GM10248 (cell line): ENCODE results near the gene GPC1.

ENCODE experiments used
- CTCF ChIA-PET: fragments of 300-600 bp; sonication (Branson Sonifier 250); formaldehyde crosslinking; extraction: SDS; loops from one replicate; lab custom pipeline; 2021; ENCODE audit warnings: antibody characterized with exemption; lab: Yijun Ruan, JAX
- POLR2A ChIA-PET: fragments of 350-650 bp; sonication (Branson Sonifier 250); formaldehyde crosslinking; extraction: SDS; loops from one replicate; lab custom pipeline; 2020; ENCODE audit warnings: antibody characterized with exemption; lab: Yijun Ruan, JAX
- DNase-seq: peaks from one replicate; pipeline ENCODE4 v3.0.0; 2012; ENCODE audit errors: extremely low spot score
- TF ChIP-seq, protein P1 (sequence below): IDR thresholded peaks from 2 replicates; pipeline ENCODE4 v1.5.1; 2012; ENCODE audit warnings: mild to moderate bottlenecking, low read depth; ENCODE audit errors: extremely low read depth, missing control alignments, control extremely low read depth

GPC1 gene

DNA sequence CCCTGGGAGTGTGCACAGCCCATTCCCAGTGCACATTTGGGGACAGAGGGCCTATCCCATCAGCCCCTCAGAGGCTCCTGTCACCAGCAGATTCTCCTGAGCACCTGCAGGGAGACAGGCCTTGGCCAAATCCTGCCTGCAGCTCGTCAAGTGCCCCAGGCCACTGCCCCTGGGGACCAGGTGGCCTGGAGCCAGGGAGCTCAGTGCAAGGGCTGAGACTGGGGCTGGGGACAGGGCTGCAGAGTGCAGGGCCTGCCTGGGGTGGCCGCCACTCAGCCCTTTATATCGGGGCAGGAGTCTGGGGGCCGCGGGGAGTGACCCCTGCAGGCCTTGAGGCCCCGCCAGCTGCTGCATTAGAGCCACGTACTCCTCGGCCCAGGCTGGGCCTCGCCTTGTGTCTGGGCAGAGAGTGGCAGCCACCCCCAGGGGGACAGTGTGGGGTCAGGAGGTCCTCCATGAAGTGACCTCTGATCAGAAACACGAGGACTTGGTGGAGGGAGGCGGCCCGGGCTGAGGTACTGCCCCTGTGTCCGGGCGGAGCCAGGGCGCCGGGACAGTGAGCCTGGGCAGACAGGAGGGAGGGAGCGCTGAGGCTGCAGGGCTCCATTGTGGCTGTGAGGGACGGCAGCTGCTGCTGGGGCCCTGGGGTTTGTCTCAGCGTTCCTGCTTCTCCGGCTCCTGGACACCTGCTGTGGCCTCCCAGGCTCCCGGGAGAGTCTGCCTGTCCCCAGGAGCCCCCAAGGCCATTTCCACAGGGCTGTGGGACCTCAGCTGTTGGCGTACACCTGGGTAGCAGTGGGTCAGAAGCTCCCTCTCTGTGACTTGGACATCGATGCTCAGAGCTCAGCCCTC, 24.2 kb downstream of the GPC1 start:
- no peak for DNase-seq
- TF ChIP-seq, protein P1, sequence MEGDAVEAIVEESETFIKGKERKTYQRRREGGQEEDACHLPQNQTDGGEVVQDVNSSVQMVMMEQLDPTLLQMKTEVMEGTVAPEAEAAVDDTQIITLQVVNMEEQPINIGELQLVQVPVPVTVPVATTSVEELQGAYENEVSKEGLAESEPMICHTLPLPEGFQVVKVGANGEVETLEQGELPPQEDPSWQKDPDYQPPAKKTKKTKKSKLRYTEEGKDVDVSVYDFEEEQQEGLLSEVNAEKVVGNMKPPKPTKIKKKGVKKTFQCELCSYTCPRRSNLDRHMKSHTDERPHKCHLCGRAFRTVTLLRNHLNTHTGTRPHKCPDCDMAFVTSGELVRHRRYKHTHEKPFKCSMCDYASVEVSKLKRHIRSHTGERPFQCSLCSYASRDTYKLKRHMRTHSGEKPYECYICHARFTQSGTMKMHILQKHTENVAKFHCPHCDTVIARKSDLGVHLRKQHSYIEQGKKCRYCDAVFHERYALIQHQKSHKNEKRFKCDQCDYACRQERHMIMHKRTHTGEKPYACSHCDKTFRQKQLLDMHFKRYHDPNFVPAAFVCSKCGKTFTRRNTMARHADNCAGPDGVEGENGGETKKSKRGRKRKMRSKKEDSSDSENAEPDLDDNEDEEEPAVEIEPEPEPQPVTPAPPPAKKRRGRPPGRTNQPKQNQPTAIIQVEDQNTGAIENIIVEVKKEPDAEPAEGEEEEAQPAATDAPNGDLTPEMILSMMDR, result no peak
- CTCF ChIA-PET, result interaction anchor here (1.9 kb wide), 1 partner anchor 10 kb away, joined by 4 read pairs; no protein-coding TSS in a partner anchor
- POLR2A ChIA-PET, result no interaction called here

DNA sequence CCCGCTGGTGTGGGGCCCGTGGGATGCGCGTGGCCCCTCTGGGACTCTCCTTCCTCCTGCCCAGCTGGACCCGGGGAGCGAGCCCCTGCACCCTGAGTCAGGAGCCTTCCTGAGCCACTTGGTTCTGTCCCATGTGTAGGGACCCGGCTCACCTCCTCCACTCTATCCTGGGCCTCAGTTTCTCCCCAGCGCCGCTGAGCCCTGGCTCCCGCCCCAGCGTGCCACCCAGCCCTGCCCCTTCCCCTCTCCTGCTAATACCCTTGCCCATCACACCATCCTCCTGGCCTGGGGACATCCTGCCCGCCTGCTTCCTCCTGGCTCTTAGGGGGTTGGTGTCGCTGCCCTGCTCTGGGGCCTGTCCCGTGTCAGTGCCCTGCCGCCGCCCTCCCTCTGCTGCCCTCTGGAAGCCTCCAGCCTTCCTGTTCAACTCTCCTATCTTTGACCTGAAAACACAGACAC, 24.8 kb downstream of the GPC1 start:
- no peak for DNase-seq
- CTCF ChIA-PET, result no interaction called here
- POLR2A ChIA-PET, result no interaction called here
- TF ChIP-seq, protein P1, result no peak

DNA sequence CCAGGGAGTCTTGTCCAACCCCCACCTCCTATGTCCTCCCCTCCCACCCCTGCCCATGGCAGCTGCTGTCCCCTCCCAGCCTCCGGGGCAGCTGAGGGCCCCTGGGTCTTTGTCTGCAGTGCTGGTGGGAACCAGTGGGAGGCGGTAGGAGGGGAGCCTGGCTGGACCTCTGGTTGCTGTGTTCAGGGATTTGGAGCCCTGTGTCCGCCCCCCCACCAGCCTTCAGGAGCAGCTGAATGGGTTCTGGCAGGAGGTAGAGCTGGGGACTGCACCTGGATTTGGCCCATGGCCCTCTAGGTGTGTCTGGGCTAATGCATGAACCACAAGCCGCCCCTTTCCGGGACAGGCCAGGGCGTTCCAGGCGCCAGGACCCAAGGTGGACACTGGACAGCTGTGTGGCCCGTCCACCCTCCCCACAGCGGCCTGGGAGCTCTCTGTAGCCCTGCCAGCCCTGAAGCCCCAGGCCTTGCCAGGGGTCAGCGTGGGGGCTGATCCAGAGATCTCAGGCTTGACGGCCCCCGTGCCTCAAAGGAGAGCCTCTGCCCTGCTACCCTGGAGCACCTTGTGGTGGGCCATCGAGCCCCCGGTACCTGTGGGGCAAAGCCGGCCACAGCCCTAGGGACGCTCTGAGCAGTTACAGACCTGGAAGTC, 25.4 kb downstream of the GPC1 start:
- TF ChIP-seq, protein P1, result no peak
- POLR2A ChIA-PET, result no interaction called here
- CTCF ChIA-PET, result no interaction called here
- no peak for DNase-seq

DNA sequence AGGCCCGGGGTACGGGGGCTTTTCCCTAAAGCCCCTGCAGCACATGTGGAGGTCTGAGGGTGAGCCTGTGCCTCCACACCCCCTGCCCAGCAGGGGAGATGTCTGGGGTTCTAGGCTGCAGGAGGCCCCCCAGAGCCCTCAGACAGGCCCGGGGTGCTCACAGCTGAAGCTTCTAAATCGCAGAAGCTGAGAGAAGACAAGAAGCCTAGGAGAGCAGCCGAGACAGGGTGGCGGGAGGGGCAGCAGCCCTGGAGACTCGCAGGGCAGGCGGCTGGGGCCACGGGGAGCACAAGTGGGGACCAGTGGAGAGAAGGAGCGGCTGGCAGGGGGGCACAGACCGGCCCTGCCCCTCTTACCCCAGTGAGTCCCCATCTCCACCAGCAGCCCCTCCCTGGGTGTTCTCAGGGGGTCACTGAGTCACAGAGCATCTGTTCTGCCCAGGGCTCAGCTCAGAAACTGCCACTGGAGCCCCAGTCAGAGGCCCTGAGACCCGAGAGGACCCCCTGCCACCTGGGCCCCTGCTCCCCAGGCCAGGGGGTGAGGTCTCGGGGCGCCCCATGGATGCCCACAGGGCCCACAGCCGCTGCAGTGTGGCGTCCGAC, 26.1 kb downstream of the GPC1 start:
- TF ChIP-seq, protein P1, result no peak
- no peak for DNase-seq
- ChIA-PET CTCF (no interaction called here), POLR2A (no interaction called here)

DNA sequence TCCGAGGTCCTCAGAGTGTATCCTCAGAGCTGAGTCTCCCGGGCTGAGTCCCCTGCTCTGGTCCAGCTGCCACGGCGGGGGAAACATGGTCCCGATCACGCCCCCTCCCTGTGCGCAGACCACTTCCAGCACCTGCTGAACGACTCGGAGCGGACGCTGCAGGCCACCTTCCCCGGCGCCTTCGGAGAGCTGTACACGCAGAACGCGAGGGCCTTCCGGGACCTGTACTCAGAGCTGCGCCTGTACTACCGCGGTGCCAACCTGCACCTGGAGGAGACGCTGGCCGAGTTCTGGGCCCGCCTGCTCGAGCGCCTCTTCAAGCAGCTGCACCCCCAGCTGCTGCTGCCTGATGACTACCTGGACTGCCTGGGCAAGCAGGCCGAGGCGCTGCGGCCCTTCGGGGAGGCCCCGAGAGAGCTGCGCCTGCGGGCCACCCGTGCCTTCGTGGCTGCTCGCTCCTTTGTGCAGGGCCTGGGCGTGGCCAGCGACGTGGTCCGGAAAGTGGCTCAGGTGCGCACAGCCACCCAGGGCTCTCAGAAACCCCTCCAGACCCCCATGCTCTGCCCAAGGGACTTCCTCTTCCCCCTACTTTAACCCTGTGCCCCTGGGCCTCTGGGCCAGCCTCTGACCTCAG, 26.7 kb downstream of the GPC1 start:
- ChIA-PET CTCF (no interaction called here), POLR2A (no interaction called here)

DNA sequence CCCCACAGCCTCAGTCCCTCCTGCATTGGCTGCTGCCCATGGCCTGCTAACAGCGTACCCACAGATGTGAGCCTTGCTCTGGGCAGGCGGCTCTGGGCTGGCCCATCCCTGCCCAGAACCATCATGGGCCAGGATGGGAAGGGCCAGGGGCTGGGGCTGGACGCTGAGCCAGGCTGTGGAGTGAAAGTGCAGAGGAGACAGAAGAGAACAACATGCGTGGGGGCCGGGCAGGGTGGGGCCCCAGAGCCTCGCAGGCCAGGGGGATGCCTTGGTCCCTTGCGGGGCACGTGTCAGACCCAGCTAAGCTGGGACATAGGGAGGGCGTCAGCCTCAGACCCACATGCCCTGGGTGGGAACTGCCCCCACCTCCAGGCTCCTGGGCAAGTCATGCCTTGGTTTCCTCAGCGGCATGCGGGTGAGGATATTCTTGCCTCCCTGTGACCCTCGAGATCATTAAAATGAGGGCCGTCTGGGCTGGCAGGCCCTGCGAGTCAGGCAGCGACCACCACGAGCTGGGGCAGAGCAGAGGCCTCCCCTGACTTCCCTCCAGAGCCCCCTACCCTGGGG, 27.3 kb downstream of the GPC1 start:
- no peak for DNase-seq
- TF ChIP-seq, protein P1, result no peak
- CTCF ChIA-PET, result no interaction called here
- POLR2A ChIA-PET, result no interaction called here

More for the DNA sequence above, 26.7 kb downstream of the GPC1 start:
- DNase-seq, result no peak
- TF ChIP-seq, protein P1, result no peak
